Neural cell (in vitro differentiated cells): ENCODE data around the gene TAF6. TPM values are rescaled to one million over a fixed set of nuclear protein-coding genes. Genes with fewer than 3 reads are reported as not detected.
A peak's percentile ranks its signal among the peaks of the same experiment; 100 is the strongest.

Experiments used
- H2AFZ ChIP-seq: fragments of 200-600, 300-800 bp; sonication (generic), shearing (Covaris generic); 2 replicates; pipeline ENCODE4 v1.6.0; 2014; ENCODE audit warnings: low read depth, mild to moderate bottlenecking, antibody characterized with exemption, low read length, moderate library complexity
- H3F3A ChIP-seq: fragments of 200-600 bp; shearing (Covaris generic); 2 replicates; pipeline ENCODE4 v1.6.1; 2016; ENCODE audit warnings: mild to moderate bottlenecking, moderate library complexity, mixed read lengths, antibody characterized with exemption, low read length; ENCODE audit not compliant: insufficient read depth, poor library complexity, severe bottlenecking
- H3K27ac ChIP-seq: fragments of 200-600, 300-800 bp; sonication (generic), shearing (Covaris generic); 2 replicates; pipeline ENCODE4 v1.5.1; 2014; ENCODE audit warnings: mild to moderate bottlenecking, low read length, moderate library complexity
- H3K27me3 ChIP-seq: fragments of 300-800, 200-600 bp; sonication (generic), shearing (Covaris generic); 2 replicates; pipeline ENCODE4 v1.6.0; 2014; ENCODE audit warnings: mild to moderate bottlenecking, low read depth, low read length, moderate library complexity; ENCODE audit not compliant: insufficient read depth
- H3K36me3 ChIP-seq: fragments of 300-800, 200-600 bp; sonication (generic), shearing (Covaris generic); 2 replicates; pipeline ENCODE4 v1.5.1; 2014; ENCODE audit warnings: mild to moderate bottlenecking, antibody characterized with exemption, low read length, moderate library complexity; ENCODE audit not compliant: insufficient read depth
- H3K4me2 ChIP-seq: fragments of 300-800, 200-600 bp; sonication (generic), shearing (Covaris generic); 2 replicates; pipeline ENCODE4 v1.6.0; 2014; ENCODE audit warnings: mild to moderate bottlenecking, low read length
- H3K4me3 ChIP-seq: fragments of 300-800, 200-600 bp; sonication (generic), shearing (Covaris generic); 2 replicates; pipeline ENCODE4 v1.5.1; 2014; ENCODE audit warnings: mild to moderate bottlenecking, low read length, moderate library complexity
- H3K79me2 ChIP-seq: fragments of 200-600 bp; shearing (Covaris generic); replicated peaks from 2 replicates; pipeline ENCODE4 v1.6.0; 2014; ENCODE audit warnings: mild to moderate bottlenecking, low read length, moderate library complexity; ENCODE audit not compliant: insufficient read depth
- H3K9ac ChIP-seq: fragments of 300-800, 200-600 bp; sonication (generic), shearing (Covaris generic); 2 replicates; pipeline ENCODE4 v1.6.1; 2016; ENCODE audit warnings: mild to moderate bottlenecking, low read length, mixed read lengths
- H3K9me2 ChIP-seq: fragments of 200-600 bp; shearing (Covaris generic); 2 replicates; pipeline ENCODE4 v1.6.1; 2016; ENCODE audit warnings: mild to moderate bottlenecking, low read length, mixed read lengths; ENCODE audit not compliant: insufficient read depth
- H3K9me3 ChIP-seq: fragments of 200-600, 300-800 bp; sonication (generic), shearing (Covaris generic); 2 replicates; pipeline ENCODE4 v1.6.1; 2016; ENCODE audit warnings: mild to moderate bottlenecking, mixed run types, low read length, moderate library complexity, mixed read lengths
- H4K20me1 ChIP-seq: fragments of 200-600 bp; shearing (Covaris generic); 2 replicates; pipeline ENCODE4 v1.6.1; 2016; ENCODE audit warnings: mild to moderate bottlenecking, mixed run types; ENCODE audit not compliant: insufficient read depth
- EP300 ChIP-seq: fragments of 450-650 bp; conservative IDR thresholded peaks from 2 replicates; pipeline ENCODE4 v1.6.1; 2014; ENCODE audit warnings: antibody characterized with exemption, mild to moderate bottlenecking, moderate library complexity; ENCODE audit not compliant: poor library complexity, severe bottlenecking
- EZH2 ChIP-seq: fragments of 200-600, 300-800 bp; shearing (Covaris generic), sonication (generic); IDR thresholded peaks from 2 replicates; pipeline ENCODE4 v1.6.1; 2014; ENCODE audit warnings: antibody characterized with exemption, low read length, borderline replicate concordance, mild to moderate bottlenecking; ENCODE audit not compliant: insufficient read depth, poor library complexity, severe bottlenecking
- MXI1 ChIP-seq: fragments of 450-650 bp; conservative IDR thresholded peaks from 2 replicates; pipeline ENCODE4 v1.6.1; 2014; ENCODE audit warnings: antibody characterized with exemption, mild to moderate bottlenecking; ENCODE audit not compliant: poor library complexity, severe bottlenecking
- POLR2AphosphoS5 ChIP-seq: IDR thresholded peaks from 2 replicates; pipeline ENCODE4 v1.6.1; 2012
- RAD21 ChIP-seq: fragments of 450-650 bp; conservative IDR thresholded peaks from 2 replicates; pipeline ENCODE4 v1.6.1; 2014; ENCODE audit warnings: antibody characterized with exemption, mild to moderate bottlenecking, moderate library complexity
- SMC3 ChIP-seq: fragments of 450-650 bp; conservative IDR thresholded peaks from 2 replicates; pipeline ENCODE4 v1.6.1; 2014; ENCODE audit warnings: antibody characterized with exemption, mild to moderate bottlenecking, moderate library complexity; ENCODE audit not compliant: poor library complexity
- TAF1 ChIP-seq: IDR thresholded peaks from 2 replicates; pipeline ENCODE4 v1.6.1; 2012; ENCODE audit warnings: low read depth
- polyA plus RNA-seq: library from polyadenylated mRNA; depleted of rRNA; stranded (reverse); fragments of >200 nt; gene quantifications from 2 replicates; pipeline ENCODE4 v1.2.3, GENCODE V29; 2014
- TF ChIP-seq, protein P1 (sequence below): fragments of 450-650 bp; IDR thresholded peaks from 2 replicates; pipeline ENCODE4 v1.5.1; 2014; ENCODE audit warnings: antibody characterized with exemption, mild to moderate bottlenecking, moderate library complexity; ENCODE audit not compliant: poor library complexity, severe bottlenecking
- TF ChIP-seq, protein P2 (sequence below): IDR thresholded peaks from 2 replicates; pipeline ENCODE4 v1.6.1; 2012; ENCODE audit warnings: borderline replicate concordance

TAF6 gene
- polyA plus RNA-seq, 1 donor from 2014 or later, result 23.4 TPM

DNA sequence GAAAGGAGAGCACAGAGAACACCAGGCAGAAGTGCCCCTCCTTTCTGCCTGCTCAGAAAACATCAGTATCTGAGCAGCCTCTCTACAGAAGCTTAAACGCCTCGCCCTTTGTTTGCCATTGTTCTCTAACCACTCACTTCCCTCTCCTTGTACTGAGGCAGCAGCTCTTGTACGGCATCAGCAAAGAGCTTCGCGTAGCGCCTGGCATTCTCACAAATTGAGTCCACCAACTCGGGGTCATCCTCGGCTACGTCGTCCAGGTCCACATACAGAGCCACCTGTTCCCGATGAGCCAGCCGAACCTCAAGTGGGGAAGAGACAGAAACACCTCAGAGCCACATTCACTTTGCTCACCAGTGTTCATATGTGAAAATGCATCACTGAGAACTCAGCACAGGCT is 19.7 kb downstream of the TAF6 start:
- Histone ChIP-seq H3K4me2 (peak overlapping the region; percentile 81), H3K4me3 (peak overlapping the region; percentile 78)

DNA sequence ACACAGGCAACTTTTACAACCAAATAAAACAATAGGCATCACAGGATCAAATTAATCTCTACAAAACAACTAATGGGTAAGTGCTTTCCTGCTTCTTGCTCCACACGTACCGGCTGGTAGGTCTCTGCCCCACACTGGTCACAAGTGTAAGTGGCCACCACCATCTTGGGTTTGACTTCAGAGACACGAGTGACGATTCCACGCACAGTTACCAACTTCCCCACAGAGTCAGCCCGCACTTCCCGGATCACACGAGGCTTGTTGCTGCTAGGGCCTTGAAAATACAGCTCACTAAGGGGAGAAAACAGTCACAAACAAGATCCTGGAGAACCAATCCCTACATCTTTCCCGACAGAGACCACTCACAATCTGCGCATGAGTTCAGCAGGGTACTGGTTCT is 20.2 kb downstream of the TAF6 start:
- Histone ChIP-seq H3K4me2 (peak overlapping the region; percentile 81), H2AFZ (no peak overlapping the region), H3K9me2 (no peaks in the 10 kb centered on the region), H3K4me3 (peak overlapping the region; percentile 78), H3K36me3 (peaks cover 14% of the 10 kb centered on the region), H3K27ac (peak overlapping the region; percentile 95), H4K20me1 (no peaks in the 10 kb centered on the region), H3K79me2 (peaks cover 26% of the 10 kb centered on the region), H3K27me3 (no peaks in the 10 kb centered on the region), H3K9ac (peak overlapping the region; percentile 93), H3F3A (no peaks in the 10 kb centered on the region), H3K9me3 (no peaks in the 10 kb centered on the region)
- TF ChIP-seq, protein P1, sequence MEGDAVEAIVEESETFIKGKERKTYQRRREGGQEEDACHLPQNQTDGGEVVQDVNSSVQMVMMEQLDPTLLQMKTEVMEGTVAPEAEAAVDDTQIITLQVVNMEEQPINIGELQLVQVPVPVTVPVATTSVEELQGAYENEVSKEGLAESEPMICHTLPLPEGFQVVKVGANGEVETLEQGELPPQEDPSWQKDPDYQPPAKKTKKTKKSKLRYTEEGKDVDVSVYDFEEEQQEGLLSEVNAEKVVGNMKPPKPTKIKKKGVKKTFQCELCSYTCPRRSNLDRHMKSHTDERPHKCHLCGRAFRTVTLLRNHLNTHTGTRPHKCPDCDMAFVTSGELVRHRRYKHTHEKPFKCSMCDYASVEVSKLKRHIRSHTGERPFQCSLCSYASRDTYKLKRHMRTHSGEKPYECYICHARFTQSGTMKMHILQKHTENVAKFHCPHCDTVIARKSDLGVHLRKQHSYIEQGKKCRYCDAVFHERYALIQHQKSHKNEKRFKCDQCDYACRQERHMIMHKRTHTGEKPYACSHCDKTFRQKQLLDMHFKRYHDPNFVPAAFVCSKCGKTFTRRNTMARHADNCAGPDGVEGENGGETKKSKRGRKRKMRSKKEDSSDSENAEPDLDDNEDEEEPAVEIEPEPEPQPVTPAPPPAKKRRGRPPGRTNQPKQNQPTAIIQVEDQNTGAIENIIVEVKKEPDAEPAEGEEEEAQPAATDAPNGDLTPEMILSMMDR, result no peak
- TF ChIP-seq RAD21 (no peak), EP300 (no peak), MXI1 (no peak), TAF1 (no peak), EZH2 (no peak), POLR2AphosphoS5 (no peak), SMC3 (no peak)
- TF ChIP-seq, protein P2, sequence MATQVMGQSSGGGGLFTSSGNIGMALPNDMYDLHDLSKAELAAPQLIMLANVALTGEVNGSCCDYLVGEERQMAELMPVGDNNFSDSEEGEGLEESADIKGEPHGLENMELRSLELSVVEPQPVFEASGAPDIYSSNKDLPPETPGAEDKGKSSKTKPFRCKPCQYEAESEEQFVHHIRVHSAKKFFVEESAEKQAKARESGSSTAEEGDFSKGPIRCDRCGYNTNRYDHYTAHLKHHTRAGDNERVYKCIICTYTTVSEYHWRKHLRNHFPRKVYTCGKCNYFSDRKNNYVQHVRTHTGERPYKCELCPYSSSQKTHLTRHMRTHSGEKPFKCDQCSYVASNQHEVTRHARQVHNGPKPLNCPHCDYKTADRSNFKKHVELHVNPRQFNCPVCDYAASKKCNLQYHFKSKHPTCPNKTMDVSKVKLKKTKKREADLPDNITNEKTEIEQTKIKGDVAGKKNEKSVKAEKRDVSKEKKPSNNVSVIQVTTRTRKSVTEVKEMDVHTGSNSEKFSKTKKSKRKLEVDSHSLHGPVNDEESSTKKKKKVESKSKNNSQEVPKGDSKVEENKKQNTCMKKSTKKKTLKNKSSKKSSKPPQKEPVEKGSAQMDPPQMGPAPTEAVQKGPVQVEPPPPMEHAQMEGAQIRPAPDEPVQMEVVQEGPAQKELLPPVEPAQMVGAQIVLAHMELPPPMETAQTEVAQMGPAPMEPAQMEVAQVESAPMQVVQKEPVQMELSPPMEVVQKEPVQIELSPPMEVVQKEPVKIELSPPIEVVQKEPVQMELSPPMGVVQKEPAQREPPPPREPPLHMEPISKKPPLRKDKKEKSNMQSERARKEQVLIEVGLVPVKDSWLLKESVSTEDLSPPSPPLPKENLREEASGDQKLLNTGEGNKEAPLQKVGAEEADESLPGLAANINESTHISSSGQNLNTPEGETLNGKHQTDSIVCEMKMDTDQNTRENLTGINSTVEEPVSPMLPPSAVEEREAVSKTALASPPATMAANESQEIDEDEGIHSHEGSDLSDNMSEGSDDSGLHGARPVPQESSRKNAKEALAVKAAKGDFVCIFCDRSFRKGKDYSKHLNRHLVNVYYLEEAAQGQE, result no peak

More for the DNA sequence above, 19.7 kb downstream of the TAF6 start:
- no peaks in the 10 kb centered on the region for H3F3A ChIP-seq
- TF ChIP-seq POLR2AphosphoS5 (no peak), TAF1 (no peak), MXI1 (no peak), RAD21 (no peak), SMC3 (no peak)
- TF ChIP-seq, protein P2, result no peak
- H3K27me3 ChIP-seq, result no peaks in the 10 kb centered on the region
- no peaks in the 10 kb centered on the region for H3K9me2 ChIP-seq
- H3K9me3 ChIP-seq, result no peaks in the 10 kb centered on the region
- peaks cover 14% of the 10 kb centered on the region for H3K36me3 ChIP-seq
- no peak overlapping the region for H2AFZ ChIP-seq
- no peaks in the 10 kb centered on the region for H4K20me1 ChIP-seq
- peak overlapping the region; percentile 95 for H3K27ac ChIP-seq
- peak overlapping the region; percentile 93 for H3K9ac ChIP-seq
- H3K79me2 ChIP-seq, result peaks cover 26% of the 10 kb centered on the region
